Measurements from ENCODE around the gene ITPR2. TPM values are rescaled to one million over a fixed set of nuclear protein-coding genes. Genes with fewer than 3 reads are reported as not detected.

The ITPR2 gene
- total RNA-seq, 2 donors from 2014 or later: 14.8 to 74.4 TPM

DNA sequence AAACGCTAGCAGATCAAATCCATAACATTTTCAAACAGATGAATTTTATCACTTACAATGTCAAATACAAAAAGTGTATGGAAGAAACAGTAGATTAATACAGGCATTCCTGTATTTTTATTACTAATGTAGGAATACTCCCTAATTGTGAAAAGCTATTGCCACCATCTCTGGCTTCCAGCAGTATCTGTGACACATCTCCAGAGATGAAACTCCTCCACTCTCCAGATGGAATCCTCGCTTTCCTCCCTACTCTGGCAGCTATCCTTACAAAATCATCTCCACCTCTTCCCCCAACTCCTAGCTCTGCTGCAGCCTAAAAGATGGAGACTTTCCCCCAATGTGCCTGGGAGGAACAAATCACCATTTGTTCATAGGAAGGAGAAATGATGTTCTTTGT, 426.2 kb downstream of the ITPR2 start:
- H3K27ac Mint-ChIP-seq: peak overlapping the region; percentile 9

DNA sequence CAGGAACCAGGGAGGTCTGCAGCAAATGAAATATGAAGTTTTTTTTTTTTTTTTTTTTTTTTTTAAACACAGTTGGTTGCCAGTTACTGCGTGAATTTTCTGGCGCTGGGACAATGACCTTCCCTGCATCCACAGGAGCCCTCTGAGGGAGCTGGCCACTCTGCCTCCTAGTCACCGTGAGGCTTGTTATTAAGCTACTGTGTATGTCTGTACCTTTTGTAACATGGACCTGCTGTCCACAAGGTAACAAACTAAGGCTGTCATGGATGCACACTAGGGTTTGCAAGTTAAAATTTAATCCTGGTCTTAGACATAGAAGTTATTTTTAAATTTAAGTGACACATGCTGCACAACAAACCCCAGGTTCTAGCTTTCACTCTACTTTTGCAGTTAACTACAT, 426.6 kb downstream of the ITPR2 start:
- no peak for DNase-seq
- Mint-ChIP-seq H3K36me3 (ENCODE audit: low read depth) (no peaks in the 10 kb centered on the region), H3K9me3 (no peaks in the 10 kb centered on the region), H3K27ac (no peak overlapping the region), H3K27me3 (ENCODE audit: insufficient read depth) (no peaks in the 10 kb centered on the region), H3K4me3 (no peak overlapping the region), H3K4me1 (no peaks in the 10 kb centered on the region)
- Histone ChIP-seq H3K27ac (ENCODE audit: low read depth, low read length) (no peak overlapping the region), H3K4me3 (ENCODE audit: low read length) (no peak overlapping the region), H3K9me3 (ENCODE audit: control insufficient read depth, low read length) (no peaks in the 10 kb centered on the region), H3K36me3 (ENCODE audit: control insufficient read depth, insufficient read depth, low read length) (no peaks in the 10 kb centered on the region), H3K9ac (ENCODE audit: extremely low read depth, low read length, poor library complexity, severe bottlenecking) (no peak overlapping the region), H3K4me1 (ENCODE audit: control insufficient read depth, insufficient read depth, low read length) (no peaks in the 10 kb centered on the region), H3K27me3 (ENCODE audit: control insufficient read depth, insufficient read depth, low read length, poor library complexity, severe bottlenecking) (no peaks in the 10 kb centered on the region)
- TF ChIP-seq, protein P1, sequence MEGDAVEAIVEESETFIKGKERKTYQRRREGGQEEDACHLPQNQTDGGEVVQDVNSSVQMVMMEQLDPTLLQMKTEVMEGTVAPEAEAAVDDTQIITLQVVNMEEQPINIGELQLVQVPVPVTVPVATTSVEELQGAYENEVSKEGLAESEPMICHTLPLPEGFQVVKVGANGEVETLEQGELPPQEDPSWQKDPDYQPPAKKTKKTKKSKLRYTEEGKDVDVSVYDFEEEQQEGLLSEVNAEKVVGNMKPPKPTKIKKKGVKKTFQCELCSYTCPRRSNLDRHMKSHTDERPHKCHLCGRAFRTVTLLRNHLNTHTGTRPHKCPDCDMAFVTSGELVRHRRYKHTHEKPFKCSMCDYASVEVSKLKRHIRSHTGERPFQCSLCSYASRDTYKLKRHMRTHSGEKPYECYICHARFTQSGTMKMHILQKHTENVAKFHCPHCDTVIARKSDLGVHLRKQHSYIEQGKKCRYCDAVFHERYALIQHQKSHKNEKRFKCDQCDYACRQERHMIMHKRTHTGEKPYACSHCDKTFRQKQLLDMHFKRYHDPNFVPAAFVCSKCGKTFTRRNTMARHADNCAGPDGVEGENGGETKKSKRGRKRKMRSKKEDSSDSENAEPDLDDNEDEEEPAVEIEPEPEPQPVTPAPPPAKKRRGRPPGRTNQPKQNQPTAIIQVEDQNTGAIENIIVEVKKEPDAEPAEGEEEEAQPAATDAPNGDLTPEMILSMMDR (conservative IDR thresholded peaks at IDR 0.05): no peak
- 87 to 100% methylated on average over 1 to 3 of the region's 3 CpGs for WGBS, 2 experiments (ENCODE audit: insufficient coverage in 1 of 2, insufficient read length in 1 of 2)

More for the DNA sequence above, 426.2 kb downstream of the ITPR2 start:
- no peak overlapping the region for H3K4me3 ChIP-seq (ENCODE audit: low read length)
- H3K36me3 ChIP-seq (ENCODE audit: control insufficient read depth, insufficient read depth, low read length): no peaks in the 10 kb centered on the region
- TF ChIP-seq, protein P1 (conservative IDR thresholded peaks at IDR 0.05): no peak
- H3K27me3 ChIP-seq (ENCODE audit: control insufficient read depth, insufficient read depth, low read length, poor library complexity, severe bottlenecking): no peaks in the 10 kb centered on the region
- no peaks in the 10 kb centered on the region for H3K9me3 Mint-ChIP-seq
- no peaks in the 10 kb centered on the region for H3K36me3 Mint-ChIP-seq (ENCODE audit: low read depth)
- H3K9me3 ChIP-seq (ENCODE audit: control insufficient read depth, low read length): no peaks in the 10 kb centered on the region
- H3K4me1 ChIP-seq (ENCODE audit: control insufficient read depth, insufficient read depth, low read length): no peaks in the 10 kb centered on the region
- no peaks in the 10 kb centered on the region for H3K27me3 Mint-ChIP-seq (ENCODE audit: insufficient read depth)
- no peak overlapping the region for H3K27ac ChIP-seq (ENCODE audit: low read depth, low read length)
- no peak overlapping the region for H3K9ac ChIP-seq (ENCODE audit: extremely low read depth, low read length, poor library complexity, severe bottlenecking)
- H3K4me3 Mint-ChIP-seq: no peak overlapping the region
- WGBS, 2 experiments (ENCODE audit: insufficient coverage in 1 of 2, insufficient read length in 1 of 2): 93% methylated on average over 2 of the region's 2 CpGs; no CpG with 5 or more reads in 1 of the 2 experiments
- H3K4me1 Mint-ChIP-seq: no peaks in the 10 kb centered on the region
- DNase-seq: no peak

DNA sequence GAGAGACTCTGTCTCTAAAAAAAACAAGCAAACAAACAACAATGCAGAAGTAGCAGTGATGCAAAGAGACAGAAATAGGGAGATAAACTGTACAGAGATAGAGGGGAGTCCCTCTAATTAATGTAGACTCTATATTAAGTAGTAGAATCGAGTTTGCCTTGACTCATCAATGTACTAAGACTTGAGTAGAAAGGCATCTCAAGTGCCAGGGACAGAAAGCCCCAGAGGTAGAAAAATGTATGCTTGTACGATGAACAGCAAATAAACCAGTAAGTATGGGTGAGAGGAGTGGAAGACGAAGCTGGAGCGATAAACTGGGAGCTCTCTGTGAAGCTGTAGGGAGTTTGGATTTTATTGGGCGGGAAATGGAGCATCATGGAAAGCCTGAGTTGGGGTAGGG, 429.4 kb downstream of the ITPR2 start:
- Histone ChIP-seq H3K9me3 (ENCODE audit: control insufficient read depth, low read length) (no peaks in the 10 kb centered on the region), H3K4me3 (ENCODE audit: low read length) (no peak overlapping the region), H3K27ac (ENCODE audit: low read depth, low read length) (no peak overlapping the region), H3K36me3 (ENCODE audit: control insufficient read depth, insufficient read depth, low read length) (no peaks in the 10 kb centered on the region), H3K4me1 (ENCODE audit: control insufficient read depth, insufficient read depth, low read length) (no peaks in the 10 kb centered on the region), H3K27me3 (ENCODE audit: control insufficient read depth, insufficient read depth, low read length, poor library complexity, severe bottlenecking) (no peaks in the 10 kb centered on the region), H3K9ac (ENCODE audit: extremely low read depth, low read length, poor library complexity, severe bottlenecking) (no peak overlapping the region)
- H3K27ac Mint-ChIP-seq: no peak overlapping the region
- TF ChIP-seq, protein P1 (conservative IDR thresholded peaks at IDR 0.05): no peak
- H3K9me3 Mint-ChIP-seq: no peaks in the 10 kb centered on the region
- H3K4me1 Mint-ChIP-seq: no peaks in the 10 kb centered on the region
- H3K36me3 Mint-ChIP-seq (ENCODE audit: low read depth): peaks cover 2% of the 10 kb centered on the region
- 89 to 92% methylated on average over 2 to 5 of the region's 5 CpGs for WGBS, 2 experiments (ENCODE audit: insufficient coverage in 1 of 2, insufficient read length in 1 of 2)
- DNase-seq: no peak
- H3K4me3 Mint-ChIP-seq: no peak overlapping the region
- no peaks in the 10 kb centered on the region for H3K27me3 Mint-ChIP-seq (ENCODE audit: insufficient read depth)

Measured in endodermal cell (in vitro differentiated cells).